ENCODE data around the gene NUDT3. TPM values are rescaled to one million over a fixed set of nuclear protein-coding genes. Genes with fewer than 3 reads are reported as not detected.
"Not testable (repeated sequence)": the region's sequence is repeated elsewhere in the genome, so short reads cannot be mapped to it uniquely, and the experiment has no call there.

NUDT3 gene
- polyA plus RNA-seq, 1 of the 3 experiments (the other 2 are of a cell fraction): 11.9 TPM

GRCh38 chr6:34331371-34332050 is 61.0 kb downstream of the NUDT3 start:
- no peak overlapping the region for H3K27ac ChIP-seq (ENCODE audit: low read depth in 2 of 2, low read length in 1 of 2)
- no peaks in the 10 kb centered on the region for H3K9me2 ChIP-seq
- no peak overlapping the region for H2AFZ ChIP-seq (ENCODE audit: low read depth)
- DNase-seq: no peak
- ChIA-PET POLR2A (no interaction called here), CTCF (no interaction called here)
- no peaks in the 10 kb centered on the region for H3K4me1 ChIP-seq (ENCODE audit: control insufficient read depth in 1 of 2, insufficient read depth in 2 of 2, low read depth in 1 of 2, low read length in 1 of 2)
- H3K9ac ChIP-seq: no peak overlapping the region
- no peak overlapping the region for H3K4me2 ChIP-seq
- no peaks in the 10 kb centered on the region for H3K27me3 ChIP-seq (ENCODE audit: insufficient read depth)
- peaks cover 30% of the 10 kb centered on the region for H3K79me2 ChIP-seq (ENCODE audit: insufficient read depth)
- peaks cover 4% of the 10 kb centered on the region for H3F3A ChIP-seq (replicated peaks; ENCODE audit: insufficient read depth)
- no peaks in the 10 kb centered on the region for H3K9me3 ChIP-seq
- peaks cover 5% of the 10 kb centered on the region; the same call in 1 of the 2 replicates for H4K20me1 ChIP-seq (ENCODE audit: insufficient read depth)
- H3K4me3 ChIP-seq (ENCODE audit: low read depth in 2 of 2, low read length in 1 of 2): no peak overlapping the region
- TF ChIP-seq CHD2 (IDR thresholded peaks at IDR 0.05; ENCODE audit: low read length, partially characterized antibody): no peak
- no peak for TF ChIP-seq USF1 (IDR thresholded peaks at IDR 0.05; ENCODE audit: borderline replicate concordance, low read depth)
- peaks cover 3 to 23% of the 10 kb centered on the region in 2 experiments for H3K36me3 ChIP-seq (replicated peaks in 1 of 2; ENCODE audit: control insufficient read depth in 1 of 2, insufficient read depth in 2 of 2, low read length in 1 of 2)
- WGBS (ENCODE audit: low lambda C conversion rate): 96% methylated on average over 7 of the region's 7 CpGs

GRCh38 chr6:34329814-34330213 is 62.7 kb downstream of the NUDT3 start:
- H3K9me2 ChIP-seq: not testable (repeated sequence)

GRCh38 chr6:34328969-34329368 is 63.5 kb downstream of the NUDT3 start:
- H3K9me2 ChIP-seq: no peaks in the 10 kb centered on the region
- no peak overlapping the region for H3K4me3 ChIP-seq (ENCODE audit: low read depth in 2 of 2, low read length in 1 of 2)
- no peaks in the 10 kb centered on the region for H3K27me3 ChIP-seq (ENCODE audit: insufficient read depth)
- 98% methylated on average over 3 of the region's 3 CpGs for WGBS (ENCODE audit: low lambda C conversion rate)
- H3F3A ChIP-seq (replicated peaks; ENCODE audit: insufficient read depth): peaks cover 7% of the 10 kb centered on the region
- H3K9me3 ChIP-seq: no peaks in the 10 kb centered on the region
- no peak overlapping the region for H3K4me2 ChIP-seq
- H3K36me3 ChIP-seq (replicated peaks in 1 of 2; ENCODE audit: control insufficient read depth in 1 of 2, insufficient read depth in 2 of 2, low read length in 1 of 2): peaks cover 3 to 20% of the 10 kb centered on the region in 2 experiments
- no peaks in the 10 kb centered on the region for H3K4me1 ChIP-seq (ENCODE audit: control insufficient read depth in 1 of 2, insufficient read depth in 2 of 2, low read depth in 1 of 2, low read length in 1 of 2)
- ChIA-PET CTCF (no interaction called here), POLR2A (no interaction called here)
- H4K20me1 ChIP-seq (ENCODE audit: insufficient read depth): no peaks in the 10 kb centered on the region
- no peak for TF ChIP-seq JUND (IDR thresholded peaks at IDR 0.05)
- no peak for TF ChIP-seq RFX5 (IDR thresholded peaks at IDR 0.05; ENCODE audit: low read length)
- TF ChIP-seq GATA2 (CRISPR knock-in tag; IDR thresholded peaks at IDR 0.05): no peak
- no peak for TF ChIP-seq EZH2phosphoT487 (IDR thresholded peaks at IDR 0.05; ENCODE audit: borderline replicate concordance, low read depth)
- TF ChIP-seq PBX3 (IDR thresholded peaks at IDR 0.05): no peak
- no peak for TF ChIP-seq IRF3 (IDR thresholded peaks at IDR 0.05; ENCODE audit: low read depth, low read length)
- no peak for TF ChIP-seq ELF1 (IDR thresholded peaks at IDR 0.05)
- no peak for TF ChIP-seq POLR2AphosphoS5 (IDR thresholded peaks at IDR 0.05; ENCODE audit: low read depth, low read length)
- TF ChIP-seq SIN3A (IDR thresholded peaks at IDR 0.05; ENCODE audit: borderline replicate concordance, low read depth, low read length): no peak
- TF ChIP-seq MXI1 (IDR thresholded peaks at IDR 0.05; ENCODE audit: low read depth, low read length): no peak
- TF ChIP-seq YY1 (IDR thresholded peaks at IDR 0.05; ENCODE audit: low read depth): no peak
- TF ChIP-seq NFIC (IDR thresholded peaks at IDR 0.05; ENCODE audit: borderline replicate concordance): no peak
- no peak for TF ChIP-seq CTCF (IDR thresholded peaks at IDR 0.05)
- TF ChIP-seq CHD2 (IDR thresholded peaks at IDR 0.05; ENCODE audit: low read length, partially characterized antibody): no peak
- TF ChIP-seq EP300 (IDR thresholded peaks at IDR 0.05; ENCODE audit: borderline replicate concordance in 1 of 2, low read depth in 1 of 2, low read length in 1 of 2): no peak
- no peak overlapping the region for H3K9ac ChIP-seq
- no peak for DNase-seq
- no peak overlapping the region for H3K27ac ChIP-seq (ENCODE audit: low read depth in 2 of 2, low read length in 1 of 2)
- no peak overlapping the region for H2AFZ ChIP-seq (ENCODE audit: low read depth)
- H3K79me2 ChIP-seq (ENCODE audit: insufficient read depth): peaks cover 30% of the 10 kb centered on the region

More at GRCh38 chr6:34329814-34330213, 62.7 kb downstream of the NUDT3 start:
- H3K4me1 ChIP-seq (ENCODE audit: control insufficient read depth in 1 of 2, insufficient read depth in 2 of 2, low read depth in 1 of 2, low read length in 1 of 2); H3K27me3 ChIP-seq (ENCODE audit: insufficient read depth); CTCF ChIA-PET; DNase-seq; H3K4me2 ChIP-seq; H3K9me3 ChIP-seq; H3K27ac ChIP-seq (ENCODE audit: low read depth in 2 of 2, low read length in 1 of 2); H3K9ac ChIP-seq; H3K4me3 ChIP-seq (ENCODE audit: low read depth in 2 of 2, low read length in 1 of 2); H4K20me1 ChIP-seq (ENCODE audit: insufficient read depth); H2AFZ ChIP-seq (ENCODE audit: low read depth); POLR2A ChIA-PET; H3F3A ChIP-seq (replicated peaks; ENCODE audit: insufficient read depth): not testable (repeated sequence)
- peaks cover 30% of the 10 kb centered on the region for H3K79me2 ChIP-seq (ENCODE audit: insufficient read depth)
- H3K36me3 ChIP-seq (replicated peaks in 1 of 2; ENCODE audit: control insufficient read depth in 1 of 2, insufficient read depth in 2 of 2, low read length in 1 of 2): peaks cover 3 to 20% of the 10 kb centered on the region in 2 experiments
- WGBS (ENCODE audit: low lambda C conversion rate): 90% methylated on average over 3 of the region's 3 CpGs
